Heart right ventricle (tissue), 16 donors: Measurements from ENCODE around the gene ZBTB40. TPM values are rescaled to one million over a fixed set of nuclear protein-coding genes. Genes with fewer than 3 reads are reported as not detected.

Experiments used
- ATAC-seq, 8 donors: fragments of 200-7000 bp; cut with Tn5 transposase; one replicate each; pipeline ENCODE4 v1.9.1; 2020; ENCODE audit warnings: mild to moderate bottlenecking in 8 of 8, moderate library complexity in 8 of 8, moderate number of reproducible peaks in 1 of 8
- DNase-seq, 2 donors: peaks; one replicate each; pipeline ENCODE4 v3.0.0-alpha.2; 2020
- H3K27ac ChIP-seq, 10 donors: fragments of 200-600 bp; sonication (generic) in 2 of 10; one replicate each; pipeline versions ENCODE4 v1.5.0 to v1.8.0; 2020 to 2022; ENCODE audit warnings: mild to moderate bottlenecking in 3 of 10
- H3K27me3 ChIP-seq, 7 donors: fragments of 200-600 bp; one replicate each; pipeline ENCODE4 v1.8.0; 2021 to 2022; ENCODE audit warnings: mild to moderate bottlenecking in 2 of 7
- H3K36me3 ChIP-seq, 9 donors: fragments of 200-600 bp; sonication (generic) in 1 of 9; one replicate each; pipeline versions ENCODE4 v1.5.0 to v1.8.0; 2020 to 2022; ENCODE audit warnings: mild to moderate bottlenecking in 2 of 9
- H3K4me1 ChIP-seq, 9 donors: fragments of 200-600 bp; sonication (generic) in 1 of 9; one replicate each; pipeline versions ENCODE4 v1.5.0 to v1.8.0; 2020 to 2022; ENCODE audit warnings: mild to moderate bottlenecking in 4 of 9
- H3K4me3 ChIP-seq, 10 donors: fragments of 200-600 bp; sonication (generic) in 2 of 10; one replicate each; pipeline versions ENCODE4 v1.5.0 to v1.8.0; 2020 to 2022; ENCODE audit warnings: mild to moderate bottlenecking in 7 of 10, moderate library complexity in 2 of 10
- H3K9me3 ChIP-seq, 11 donors: fragments of 200-600 bp in 10 of 11; sonication (generic) in 2 of 11; one replicate each; pipeline versions ENCODE4 v1.5.0 to v1.8.0; 2013 to 2022; ENCODE audit warnings: mild to moderate bottlenecking in 2 of 11, control low read depth in 1 of 11, moderate library complexity in 1 of 11
- CTCF ChIP-seq, 9 donors: fragments of 200-600 bp; sonication (generic) in 2 of 9; IDR thresholded peaks; one replicate each; pipeline versions ENCODE4 v1.5.0 to v1.8.0; 2021 to 2022; ENCODE audit warnings: antibody characterized with exemption in 9 of 9, mild to moderate bottlenecking in 5 of 9, moderate library complexity in 1 of 9
- WGBS, 2 donors: extraction: QIAGEN DNeasy Blood & Tissue Kit; methylation state at CpG; one replicate each; pipeline ENCODE4 v1.1.7; 2013; ENCODE audit warnings: inconsistent platforms in 1 of 2; 5-methylcytosine and 5-hydroxymethylcytosine counted together
- intact Hi-C, 10 donors: fragments of 100-400 bp; cut with DNase I; formaldehyde crosslinking; loops; one replicate each; pipeline versions ENCODE4 v1.11.1 to v1.14.2; 2022
- polyA plus RNA-seq, 2 donors: library from polyadenylated mRNA; stranded (reverse); fragments of 200-250 nt; gene quantifications; one replicate each; pipeline ENCODE4 v1.2.3, GENCODE V29; 2013
- total RNA-seq, 10 donors: library from RNA; stranded (reverse); fragmentation: NEBNext Ultra II Directional in 3 of 10; extraction: Animal tissue kit (Norgen Biotek cat#: 25700) in 3 of 10; gene quantifications; one replicate each; pipeline versions ENCODE4 v1.2.1 to v1.2.4, GENCODE V29; 2021 to 2023
- donor health status: Arrhythmogenic right ventricular cardiomyopathy.
- donor health status: ischemic (EF 13 %, LVEDD 7.1; RV severe dilation, severe dysfunction).
- donor health status: healthy with polysubstance abuse.
- donor health status: DM: no; HTN: yes; CAD: no.
- donor health status: DM: no; HTN: no; CAD: no.
- donor health status: ischemic (EF 25% LVEDD 6.9; RV normal size, moderate dysfunction).
- donor health status: ischemic (EF 25% LVEDD 5.7; RV mildly dilated, moderate dysfunction).
- donor health status: healthy.
- donor health status: DM: yes; HTN: yes; CAD: no.
- donor health status: Ischemic cardiomyopathy.
- donor health status: ischemic (EF 35%, LVEDD 5.7; RV mildly dilated, moderate dysfunction).
- donor health status: nonischemic (EF 11% LVEDD 7.7; RV severe dilation, severe dysfunction).
- donor health status: DM: yes; HTN: yes; CAD: no.
- donor health status: PGD.
- donor health status: ischemic (EF 29% LVEDD 5.4; RV normal size, mild dysfunction).
- donor health status: nonischemic (EF 23%, LVEDD 6.1; RV moderate dilation, normal function).

The ZBTB40 gene
- total and polyA plus RNA-seq, 12 donors, result 3.2 to 18.2 (median 13.2) TPM

- Histone ChIP-seq H3K36me3 (no peaks in the 10 kb centered on the region), H3K4me1 (peaks cover 0 to under 1% (median 0%) of the 10 kb centered on the region in 9 donors), H3K9me3 (no peaks in the 10 kb centered on the region), H3K4me3 (no peak overlapping the region), H3K27me3 (peaks cover 6 to 75% (median 52%) of the 10 kb centered on the region in 7 donors), H3K27ac (no peak overlapping the region)
- no peak for TF ChIP-seq CTCF (IDR thresholded peaks at IDR 0.05)
- WGBS, 2 donors, result 80 to 81% methylated on average over 6 of the region's 6 CpGs
- intact Hi-C loops, result no loop called here
- DNase-seq (no peak), ATAC-seq (no peak)
Observed at GRCh38 chr1:22567994-22568393, 116.3 kb downstream of the ZBTB40 start.

DNA sequence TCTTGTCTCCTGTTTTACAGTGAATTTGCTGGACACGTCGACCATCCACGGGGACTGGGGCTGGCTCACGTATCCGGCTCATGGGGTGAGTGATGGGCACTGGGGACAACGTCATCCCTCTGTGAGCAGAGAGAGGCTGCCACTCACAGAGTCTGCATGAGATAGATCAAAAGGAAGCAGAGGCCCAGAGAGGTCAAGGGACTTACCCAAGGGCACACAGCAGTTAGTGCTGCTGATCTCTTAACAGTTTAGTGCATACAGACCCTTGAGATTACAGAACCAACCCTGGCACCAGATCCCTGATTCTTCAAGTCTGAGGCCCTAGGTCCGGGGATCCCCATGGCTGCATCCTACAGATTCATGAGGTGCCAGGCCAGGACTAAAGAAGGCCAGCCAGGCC, 117.6 kb downstream of the ZBTB40 start:
- DNase-seq, result no peak
- H3K9me3 ChIP-seq, result no peaks in the 10 kb centered on the region
- WGBS, 2 donors, result 79 to 86% methylated on average over 7 of the region's 7 CpGs
- no peak for ATAC-seq
- intact Hi-C loops, result no loop called here
- H3K4me1 ChIP-seq, result no peaks in the 10 kb centered on the region
- no peak for TF ChIP-seq CTCF (IDR thresholded peaks at IDR 0.05)
- no peak overlapping the region for H3K27ac ChIP-seq
- no peaks in the 10 kb centered on the region for H3K36me3 ChIP-seq
- H3K27me3 ChIP-seq, result peaks cover 6 to 80% (median 45%) of the 10 kb centered on the region in 7 donors
- no peak overlapping the region for H3K4me3 ChIP-seq

- Histone ChIP-seq H3K9me3 (no peaks in the 10 kb centered on the region), H3K27ac (no peak overlapping the region), H3K36me3 (no peaks in the 10 kb centered on the region), H3K27me3 (peaks cover 6 to 75% (median 34%) of the 10 kb centered on the region in 7 donors), H3K4me1 (no peaks in the 10 kb centered on the region), H3K4me3 (no peak overlapping the region)
- whole genome bisulfite sequencing, 2 donors, result 80 to 81% methylated on average over 34 of the region's 34 CpGs
- TF ChIP-seq CTCF (IDR thresholded peaks at IDR 0.05), result no peak
- intact Hi-C loops, result no loop called here
- no peak for DNase-seq
- ATAC-seq, result no peak
Observed at GRCh38 chr1:22570140-22570909, 118.7 kb downstream of the ZBTB40 start.

DNA sequence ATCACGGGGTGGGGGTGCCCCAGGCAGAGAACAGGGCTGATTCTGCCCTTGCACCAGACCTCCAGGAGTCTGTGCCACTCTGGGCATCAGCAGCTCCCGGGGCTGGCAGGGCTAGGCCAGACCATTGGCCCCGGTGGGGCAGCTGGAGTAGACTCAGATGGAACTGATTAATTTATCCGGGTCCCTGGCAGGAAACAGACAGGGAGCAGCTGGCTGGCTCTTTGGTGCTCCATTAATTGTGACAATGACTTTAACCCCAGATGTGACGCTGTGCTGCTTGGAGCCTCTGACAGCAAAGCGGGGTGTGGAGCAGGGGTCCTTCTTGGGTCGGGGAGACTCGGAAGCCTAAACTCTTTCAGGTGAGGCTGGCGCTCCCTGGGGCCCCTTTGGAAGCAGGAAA, 121.2 kb downstream of the ZBTB40 start:
- Histone ChIP-seq H3K27ac (no peak overlapping the region), H3K27me3 (peaks cover 0 to 54% (median 10%) of the 10 kb centered on the region in 7 donors), H3K4me1 (no peaks in the 10 kb centered on the region), H3K9me3 (peaks cover 0 to 1% (median 0%) of the 10 kb centered on the region in 11 donors), H3K4me3 (no peak overlapping the region), H3K36me3 (no peaks in the 10 kb centered on the region)
- WGBS, 2 donors, result 51 to 58% methylated on average over 9 of the region's 9 CpGs
- DNase-seq (no peak), ATAC-seq (no peak)
- no peak for TF ChIP-seq CTCF (IDR thresholded peaks at IDR 0.05)
- intact Hi-C loops, result no loop called here
